ENCODE results near the gene EPHB2. TPM values are rescaled to one million over a fixed set of nuclear protein-coding genes. Genes with fewer than 3 reads are reported as not detected.

EPHB2 gene
- total and polyA plus RNA-seq, 2 of the 13 experiments (the other 11 are each of a cell fraction or from before 2014, with no cell fraction given): 0.03 to 0.11 TPM

GRCh38 chr1:22932803-22933470, 222.3 kb downstream of the EPHB2 start (continued):
- TF ChIP-seq DNMT1 (CRISPR knock-in tag; IDR thresholded peaks at IDR 0.05) (no peak), ZNF354B (CRISPR knock-in tag; IDR thresholded peaks at IDR 0.05) (no peak), RFX1 (IDR thresholded peaks at IDR 0.05) (no peak), RERE (CRISPR knock-in tag; IDR thresholded peaks at IDR 0.05; ENCODE audit: low read depth) (no peak), NR2C2 (CRISPR knock-in tag; IDR thresholded peaks at IDR 0.05; ENCODE audit: borderline replicate concordance) (no peak), ZSCAN31 (CRISPR knock-in tag; IDR thresholded peaks at IDR 0.05; ENCODE audit: low read depth) (no peak), MXD4 (CRISPR knock-in tag; IDR thresholded peaks at IDR 0.05) (no peak), ZNF317 (CRISPR knock-in tag; IDR thresholded peaks at IDR 0.05) (no peak), YEATS4 (CRISPR knock-in tag; IDR thresholded peaks at IDR 0.05; ENCODE audit: borderline replicate concordance) (no peak), ZFP36L2 (CRISPR knock-in tag; IDR thresholded peaks at IDR 0.05) (no peak)

Measured in HepG2 (cell line).